ENCODE measurements around the gene RPS6KA2.

The RPS6KA2 gene

GRCh38 chr6:166444446-166444845, 182.6 kb downstream of the RPS6KA2 start:
- no peak for DNase-seq (ENCODE audit: low spot score)

GRCh38 chr6:166443166-166443565, 183.9 kb downstream of the RPS6KA2 start:
- peak; percentile 45 for DNase-seq (ENCODE audit: low spot score)

DNA sequence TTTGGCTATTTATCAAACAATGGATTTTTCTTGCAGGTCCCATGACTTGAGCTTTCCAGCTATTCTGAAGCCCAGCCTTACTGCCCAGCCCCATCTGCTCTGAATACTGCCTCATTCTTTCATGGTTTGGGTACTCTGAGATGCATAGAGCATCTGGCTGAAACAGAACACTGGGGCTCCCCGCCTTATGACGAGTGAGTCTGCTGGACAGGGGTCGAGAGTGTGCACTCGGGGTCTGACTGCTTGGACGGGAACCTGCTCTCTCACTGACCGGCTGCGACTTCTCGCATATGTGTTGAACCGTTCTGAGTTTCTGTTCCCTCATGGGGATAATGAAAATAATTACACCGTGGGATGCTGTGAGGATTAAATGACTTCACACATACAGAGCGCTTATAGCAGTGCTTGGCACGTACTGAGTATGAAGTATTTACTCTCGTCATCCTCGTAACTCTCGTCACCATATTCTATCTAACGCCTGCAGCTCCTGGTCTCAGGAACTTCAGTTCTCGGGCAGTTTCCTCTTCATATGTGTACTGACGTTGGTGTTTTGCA, 184.8 kb downstream of the RPS6KA2 start:
- no peak for DNase-seq (ENCODE audit: low spot score)

GRCh38 chr6:166441325-166442078, 185.5 kb downstream of the RPS6KA2 start:
- peak; percentile 22 for DNase-seq (ENCODE audit: low spot score)

DNA sequence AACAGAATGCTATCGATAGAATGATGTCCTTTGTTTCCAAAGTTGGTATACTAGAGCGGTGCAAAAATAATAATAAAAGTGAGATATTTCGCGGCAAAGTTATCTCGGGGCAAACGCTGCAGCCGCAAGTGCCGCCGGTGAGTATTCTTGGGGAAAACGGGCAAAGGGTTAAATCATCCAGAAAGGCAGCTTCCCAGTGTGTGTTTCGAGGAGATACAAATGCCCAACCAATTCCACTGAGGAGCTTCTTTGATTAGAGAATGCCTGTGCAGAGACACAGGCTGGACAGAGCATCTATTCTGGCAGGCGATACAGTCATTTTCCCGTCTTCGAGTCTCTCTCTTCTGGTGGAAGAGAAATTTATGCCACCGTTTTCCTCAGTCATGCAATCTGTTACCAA, 186.3 kb downstream of the RPS6KA2 start:
- no peak for DNase-seq (ENCODE audit: low spot score)

DNA sequence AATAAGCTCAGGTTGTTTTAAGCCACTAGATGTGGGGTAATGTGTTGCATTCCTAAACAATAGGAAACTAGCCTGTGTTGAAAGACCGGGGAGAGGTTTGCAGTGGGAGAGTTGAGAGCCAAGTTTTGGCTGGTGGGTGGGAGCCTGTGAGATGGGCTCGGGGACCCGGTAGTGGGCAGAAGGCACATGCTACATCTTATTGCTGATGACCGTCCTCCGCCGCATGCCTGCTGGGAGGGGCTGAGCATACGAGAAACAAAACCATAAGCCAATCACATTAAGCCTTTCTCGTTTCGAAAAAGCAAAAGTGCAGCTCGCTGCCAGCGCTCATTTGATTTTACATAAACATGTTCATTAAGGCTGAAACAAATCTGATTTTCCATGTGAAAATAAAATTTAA, 186.9 kb downstream of the RPS6KA2 start:
- DNase-seq (ENCODE audit: low spot score): no peak

- DNase-seq (ENCODE audit: low spot score): no peak
Measured at GRCh38 chr6:166439366-166440091, 187.5 kb downstream of the RPS6KA2 start.

DNA sequence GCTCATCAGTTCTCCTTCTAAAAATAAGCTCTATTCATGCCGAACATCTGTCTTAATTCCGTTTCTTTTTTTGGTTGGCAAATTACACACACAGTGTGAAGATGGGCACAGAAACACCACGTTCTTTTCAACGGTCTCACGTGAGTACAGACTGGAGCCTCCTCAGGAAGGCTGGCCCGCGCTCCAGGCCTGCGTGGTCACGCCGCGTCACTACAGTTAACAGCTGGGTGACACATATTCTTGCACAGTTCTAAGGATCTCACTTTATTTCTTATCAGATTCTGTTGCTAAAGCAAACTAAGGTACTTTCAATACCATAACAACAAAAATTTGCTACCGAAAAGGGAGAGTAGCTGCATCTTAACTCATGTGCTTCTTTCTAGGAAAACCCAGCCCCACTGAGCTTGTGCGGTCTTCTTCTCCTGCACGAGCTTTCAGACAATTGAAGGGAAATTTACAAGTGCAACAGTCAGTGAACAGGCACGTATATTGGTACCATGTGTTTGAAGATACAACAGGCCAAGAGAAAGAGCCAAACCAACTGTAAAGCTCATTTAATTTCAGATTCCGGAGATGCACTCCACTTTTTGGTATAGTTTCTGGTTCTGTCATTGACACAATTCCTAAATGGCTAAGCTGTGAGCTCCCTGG, 188.7 kb downstream of the RPS6KA2 start:
- DNase-seq (ENCODE audit: low spot score): no peak

DNA sequence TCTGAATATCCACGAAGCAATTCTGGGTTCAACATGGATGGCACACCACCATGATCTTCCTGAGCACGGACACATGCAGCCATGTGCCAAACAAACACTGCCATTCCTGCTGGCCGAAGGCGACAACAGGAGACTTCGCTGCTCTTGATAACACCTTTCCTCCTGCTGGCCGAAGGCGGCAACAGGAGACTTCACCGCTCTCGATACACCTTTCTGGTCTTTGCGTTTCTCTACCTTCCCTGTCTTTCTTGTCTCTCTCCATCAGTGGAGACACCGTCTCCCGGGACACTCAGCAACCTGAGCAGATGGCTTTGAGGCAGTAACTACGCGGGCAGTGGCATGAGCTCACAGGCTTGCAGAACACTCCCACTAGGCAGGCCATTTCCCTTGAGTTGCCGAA, 189.4 kb downstream of the RPS6KA2 start:
- no peak for DNase-seq (ENCODE audit: low spot score)

- DNase-seq (ENCODE audit: low spot score): no peak
Measured at GRCh38 chr6:166436195-166437139, 190.6 kb downstream of the RPS6KA2 start.

- DNase-seq (ENCODE audit: low spot score): peak; percentile 26
Measured at GRCh38 chr6:166435574-166435973, 191.5 kb downstream of the RPS6KA2 start.

GRCh38 chr6:166434336-166434735, 192.7 kb downstream of the RPS6KA2 start:
- DNase-seq (ENCODE audit: low spot score): no peak

- DNase-seq (ENCODE audit: low spot score): no peak
Measured at GRCh38 chr6:166433096-166433495, 194.0 kb downstream of the RPS6KA2 start.

GRCh38 chr6:166430269-166430668, 196.8 kb downstream of the RPS6KA2 start:
- DNase-seq (ENCODE audit: low spot score): no peak

- DNase-seq (ENCODE audit: low spot score): no peak
Measured at GRCh38 chr6:166424431-166424830, 202.6 kb downstream of the RPS6KA2 start.

DNA sequence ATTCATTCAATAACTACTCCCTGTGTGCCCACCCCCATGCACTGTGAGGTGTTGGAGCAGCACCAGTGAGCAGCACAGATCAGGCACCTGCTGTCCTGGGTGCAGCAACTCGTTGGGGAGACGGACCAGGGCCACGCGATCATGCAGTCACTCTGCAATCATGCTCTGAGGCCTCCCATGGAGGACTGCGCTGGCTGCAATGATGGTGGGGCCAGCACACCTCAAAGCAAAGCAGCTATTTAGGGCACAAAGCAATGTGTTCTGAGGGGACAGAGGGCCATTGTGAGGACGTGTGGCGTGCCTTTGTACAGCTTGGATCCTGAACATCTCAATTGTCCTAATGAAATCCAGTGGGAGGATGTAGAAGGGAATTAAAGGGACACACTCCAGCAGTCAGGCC, 203.3 kb downstream of the RPS6KA2 start:
- no peak for DNase-seq (ENCODE audit: low spot score)

DNA sequence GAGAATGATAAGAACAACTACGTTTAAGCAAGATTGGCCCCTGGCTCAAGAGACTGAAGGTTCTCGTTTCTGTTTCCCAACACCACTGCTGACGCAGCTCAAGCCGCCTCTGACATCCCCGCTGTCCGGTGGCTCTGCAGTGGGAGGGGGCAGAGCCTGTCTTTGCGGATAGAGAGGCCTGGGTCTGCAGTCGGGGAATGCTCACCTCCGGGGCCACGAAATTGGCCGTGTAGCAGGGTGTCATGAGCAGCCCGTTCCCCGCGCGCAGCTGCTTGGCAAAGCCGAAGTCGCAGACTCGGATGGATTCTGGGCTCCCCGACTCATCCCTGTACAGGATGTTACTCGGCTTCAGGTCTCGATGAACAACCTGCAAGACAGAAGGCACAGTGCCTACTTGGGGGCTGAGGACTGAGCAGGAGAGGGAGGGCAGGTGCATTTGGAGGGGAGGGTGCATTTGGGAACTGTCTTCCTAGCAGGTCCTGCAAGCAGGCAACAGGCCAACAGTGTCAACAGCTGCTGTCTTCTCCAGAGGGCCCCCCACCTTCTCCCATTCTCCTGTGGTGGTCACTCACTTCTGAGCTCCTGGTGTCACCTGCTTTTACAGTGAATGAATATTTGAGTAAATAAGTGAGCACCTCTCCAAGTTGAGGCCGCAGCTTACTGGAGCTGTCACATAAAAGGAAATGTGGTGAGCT, 203.9 kb downstream of the RPS6KA2 start:
- no peak for DNase-seq (ENCODE audit: low spot score)

DNA sequence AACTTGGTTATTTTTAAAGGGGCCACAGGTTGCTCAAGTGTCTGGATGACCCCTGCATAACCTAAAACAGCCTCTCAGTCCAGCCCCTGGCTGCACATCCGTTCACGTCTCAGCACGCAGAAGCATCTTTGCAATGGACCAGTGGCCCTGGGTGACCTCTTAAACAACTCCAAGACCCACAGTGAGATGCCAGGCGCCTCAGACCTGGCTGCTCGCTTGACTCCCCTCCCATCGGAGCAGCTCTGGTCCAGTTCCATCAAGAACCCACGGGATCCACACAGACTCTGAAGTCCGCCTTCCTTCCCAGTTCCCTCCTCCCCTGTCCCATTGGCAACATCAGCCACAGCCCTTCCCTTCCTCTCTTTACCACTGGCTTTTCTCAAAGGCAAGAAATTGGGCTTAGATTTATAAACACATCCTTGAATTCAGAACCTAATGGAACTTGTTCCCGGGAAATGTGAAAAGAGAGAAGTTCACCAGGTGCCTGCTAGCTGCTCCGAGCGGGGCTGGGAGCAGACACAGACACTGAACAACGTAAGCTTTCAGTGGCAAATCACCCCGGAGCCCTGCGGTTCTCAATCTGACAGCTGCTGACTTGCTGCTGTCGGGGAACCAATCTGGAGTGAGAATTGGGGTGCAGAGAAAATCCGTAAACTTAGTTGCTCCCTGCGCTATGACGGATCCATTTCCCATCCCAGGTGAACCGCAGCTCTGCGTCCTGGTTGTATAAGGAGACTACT, 204.7 kb downstream of the RPS6KA2 start:
- no peak for DNase-seq (ENCODE audit: low spot score)

- no peak for DNase-seq (ENCODE audit: low spot score)
Measured at GRCh38 chr6:166420351-166420750, 206.7 kb downstream of the RPS6KA2 start.

DNA sequence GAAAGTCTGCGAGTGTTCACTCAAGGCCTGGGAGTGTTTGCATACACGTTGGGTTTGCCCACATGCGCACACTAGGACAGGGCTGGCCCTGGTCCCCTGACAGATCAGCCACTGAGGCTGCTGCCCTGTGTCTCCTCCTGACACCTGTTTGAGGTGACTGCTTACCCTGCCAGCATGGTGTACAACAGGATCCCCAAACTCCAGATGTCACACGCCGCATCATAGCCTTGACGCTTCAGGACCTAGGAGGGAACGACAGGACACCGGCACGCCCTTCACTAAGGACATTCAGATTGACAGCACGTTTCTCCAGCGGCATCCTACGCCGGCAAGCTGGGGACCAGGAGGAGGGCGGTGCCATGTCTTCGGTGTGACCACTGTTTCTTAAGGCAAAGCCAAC, 207.3 kb downstream of the RPS6KA2 start:
- no peak for DNase-seq (ENCODE audit: low spot score)

Measured in NAMALWA (cell line).